ENCODE measurements around the gene SPDYC. TPM values are rescaled to one million over a fixed set of nuclear protein-coding genes. Genes with fewer than 3 reads are reported as not detected.

The SPDYC gene
- total RNA-seq, 1 experiment from 2014 or later: not detected

- H3K36me3 ChIP-seq (ENCODE audit: low read depth, low read length): peaks cover 33% of the 10 kb centered on the region
- no peaks in the 10 kb centered on the region for H3K9me3 ChIP-seq (ENCODE audit: low read length)
- intact Hi-C loops (cut with micrococcal nuclease): loop anchor here (10.0 kb wide), 1 partner anchor 131 kb away; the partner anchor contains the start of gene CDC42EP2
- H3K27me3 ChIP-seq (ENCODE audit: low read length): no peaks in the 10 kb centered on the region
- peak overlapping the region; percentile 66 for H2AFZ ChIP-seq (ENCODE audit: low read length)
- peak overlapping the region; percentile 87 for H3K9ac ChIP-seq (ENCODE audit: low read length)
- no peaks in the 10 kb centered on the region for H3F3A ChIP-seq (ENCODE audit: low read length, unreplicated experiment)
- peak overlapping the region; percentile 69 for H3K27ac ChIP-seq (ENCODE audit: low read length)
- H3K9me2 ChIP-seq (replicated peaks; ENCODE audit: low read length): no peaks in the 10 kb centered on the region
- ATAC-seq: peak; percentile 3; the same call in 1 of the 2 replicates
- peak; percentile 95 for DNase-seq
- peaks cover 27% of the 10 kb centered on the region for H3K4me1 ChIP-seq (ENCODE audit: insufficient read depth, low read length)
- POLR2A ChIA-PET (ENCODE audit: unreplicated experiment): interaction anchor here (0.6 to 2.0 kb wide), 2 partner anchors 27 to 48 kb away, joined by 3 to 12 read pairs; partner anchors contain the start of gene SYVN1
- H3K4me3 ChIP-seq (ENCODE audit: low read length): peak overlapping the region; percentile 92
- no TSS peak for BruUV-seq (replicated peaks)
- no peak for TF ChIP-seq EZH2phosphoT487 (IDR thresholded peaks at IDR 0.05; ENCODE audit: borderline replicate concordance, low read length)
- TF ChIP-seq CTCF (conservative IDR thresholded peaks at IDR 0.05; ENCODE audit: low read depth, low read length): no peak
- TF ChIP-seq EZH2 (IDR thresholded peaks at IDR 0.05; ENCODE audit: low read length, unreplicated experiment): no peak
- CTCF ChIA-PET: no interaction called here
- peaks cover 4% of the 10 kb centered on the region; the same call in 1 of the 2 replicates for H4K20me1 ChIP-seq (ENCODE audit: low read length)
- H3K79me2 ChIP-seq (ENCODE audit: low read length): peaks cover 68% of the 10 kb centered on the region
- H3K4me2 ChIP-seq (ENCODE audit: low read length): peak overlapping the region; percentile 99
Observed at GRCh38 chr11:65183201-65183891, 13.3 kb downstream of the SPDYC start.

- ChIA-PET CTCF (no interaction called here), POLR2A (ENCODE audit: unreplicated experiment) (no interaction called here)
- H3K4me2 ChIP-seq (ENCODE audit: low read length): peak overlapping the region; percentile 99
- no peaks in the 10 kb centered on the region for H3F3A ChIP-seq (ENCODE audit: low read length, unreplicated experiment)
- intact Hi-C loops (cut with micrococcal nuclease): loop anchor here (10.0 kb wide), 1 partner anchor 131 kb away; the partner anchor contains the start of gene CDC42EP2
- H4K20me1 ChIP-seq (ENCODE audit: low read length): peaks cover 4% of the 10 kb centered on the region; the same call in 1 of the 2 replicates
- ATAC-seq: no peak
- BruUV-seq (replicated peaks): no TSS peak
- no peak for DNase-seq
- no peaks in the 10 kb centered on the region for H3K9me2 ChIP-seq (replicated peaks; ENCODE audit: low read length)
- H3K4me1 ChIP-seq (ENCODE audit: insufficient read depth, low read length): peaks cover 27% of the 10 kb centered on the region
- H3K27me3 ChIP-seq (ENCODE audit: low read length): no peaks in the 10 kb centered on the region
- H3K79me2 ChIP-seq (ENCODE audit: low read length): peaks cover 66% of the 10 kb centered on the region
- H3K36me3 ChIP-seq (ENCODE audit: low read depth, low read length): peaks cover 39% of the 10 kb centered on the region
- H3K9ac ChIP-seq (ENCODE audit: low read length): peak overlapping the region; percentile 5; the same call in 1 of the 2 replicates
- H3K27ac ChIP-seq (ENCODE audit: low read length): peak overlapping the region; percentile 69
- H3K9me3 ChIP-seq (ENCODE audit: low read length): no peaks in the 10 kb centered on the region
- peak overlapping the region; percentile 92 for H3K4me3 ChIP-seq (ENCODE audit: low read length)
- H2AFZ ChIP-seq (ENCODE audit: low read length): no peak overlapping the region
- TF ChIP-seq EZH2 (IDR thresholded peaks at IDR 0.05; ENCODE audit: low read length, unreplicated experiment) (no peak), EZH2phosphoT487 (IDR thresholded peaks at IDR 0.05; ENCODE audit: borderline replicate concordance, low read length) (no peak), CTCF (conservative IDR thresholded peaks at IDR 0.05; ENCODE audit: low read depth, low read length) (no peak)
Observed at GRCh38 chr11:65184146-65184545, 14.1 kb downstream of the SPDYC start.

GRCh38 chr11:65185171-65185570 is 15.1 kb downstream of the SPDYC start:
- no peak overlapping the region for H3K27ac ChIP-seq (ENCODE audit: low read length)
- BruUV-seq (replicated peaks): no TSS peak
- H3K9ac ChIP-seq (ENCODE audit: low read length): no peak overlapping the region
- no peaks in the 10 kb centered on the region for H3F3A ChIP-seq (ENCODE audit: low read length, unreplicated experiment)
- ATAC-seq (no peak), DNase-seq (no peak)
- peaks cover 49% of the 10 kb centered on the region for H3K36me3 ChIP-seq (ENCODE audit: low read depth, low read length)
- no peak overlapping the region for H2AFZ ChIP-seq (ENCODE audit: low read length)
- H3K4me1 ChIP-seq (ENCODE audit: insufficient read depth, low read length): peaks cover 22% of the 10 kb centered on the region
- no peaks in the 10 kb centered on the region for H3K9me2 ChIP-seq (replicated peaks; ENCODE audit: low read length)
- peaks cover 4% of the 10 kb centered on the region; the same call in 1 of the 2 replicates for H4K20me1 ChIP-seq (ENCODE audit: low read length)
- H3K4me2 ChIP-seq (ENCODE audit: low read length): no peak overlapping the region
- H3K27me3 ChIP-seq (ENCODE audit: low read length): no peaks in the 10 kb centered on the region
- TF ChIP-seq EZH2 (IDR thresholded peaks at IDR 0.05; ENCODE audit: low read length, unreplicated experiment): no peak
- TF ChIP-seq CTCF (conservative IDR thresholded peaks at IDR 0.05; ENCODE audit: low read depth, low read length): no peak
- no peak for TF ChIP-seq EZH2phosphoT487 (IDR thresholded peaks at IDR 0.05; ENCODE audit: borderline replicate concordance, low read length)
- ChIA-PET CTCF (no interaction called here), POLR2A (ENCODE audit: unreplicated experiment) (no interaction called here)
- H3K4me3 ChIP-seq (ENCODE audit: low read length): no peak overlapping the region
- intact Hi-C loops (cut with micrococcal nuclease): loop anchor here (10.0 kb wide), 1 partner anchor 130 kb away; the partner anchor contains the start of gene CDC42EP2
- peaks cover 58% of the 10 kb centered on the region for H3K79me2 ChIP-seq (ENCODE audit: low read length)
- no peaks in the 10 kb centered on the region for H3K9me3 ChIP-seq (ENCODE audit: low read length)

Measured in PC-3 (cell line).